Activated CD4-positive, alpha-beta memory T cell treated with anti-CD3 and anti-CD28 coated beads, Interleukin-2, amount 10 ng/mL, durations not matched to agents 7 days and 5 days (primary cell): ENCODE data around the gene SKP1. TPM values are rescaled to one million over a fixed set of nuclear protein-coding genes. Genes with fewer than 3 reads are reported as not detected.
A peak's percentile ranks its signal among the peaks of the same experiment; 100 is the strongest.

Experiments
- CTCF ChIA-PET: fragments of 350-600 bp; sonication (Branson Sonifier 250); formaldehyde crosslinking; loops from one replicate; lab custom pipeline; 2021; ENCODE audit warnings: antibody characterized with exemption, inconsistent platforms; lab: Charles Lee
- POLR2A ChIA-PET: fragments of 350-600 bp; sonication (Branson Sonifier 250); formaldehyde crosslinking; loops from one replicate; lab custom pipeline; 2021; ENCODE audit warnings: antibody characterized with exemption; lab: Charles Lee
- DNase-seq: peaks from one replicate; pipeline ENCODE4 v3.0.0-alpha.2; 2020
- H3K27ac Mint-ChIP-seq: one replicate; pipeline ENCODE4 v1.8.0; 2021; ENCODE audit warnings: mild to moderate bottlenecking, mixed read lengths
- H3K27me3 Mint-ChIP-seq: one replicate; pipeline ENCODE4 v1.8.0; 2021; ENCODE audit warnings: mixed read lengths
- H3K36me3 Mint-ChIP-seq: one replicate; pipeline ENCODE4 v1.8.0; 2021; ENCODE audit warnings: low read depth, mixed read lengths
- H3K4me1 Mint-ChIP-seq: one replicate; pipeline ENCODE4 v1.8.0; 2021; ENCODE audit warnings: mixed read lengths
- H3K4me3 Mint-ChIP-seq: one replicate; pipeline ENCODE4 v1.8.0; 2021; ENCODE audit warnings: mild to moderate bottlenecking, mixed read lengths
- H3K9me3 Mint-ChIP-seq: one replicate; pipeline ENCODE4 v1.8.0; 2021; ENCODE audit warnings: mixed read lengths
- total RNA-seq, 2 experiments: library from RNA; stranded (reverse); gene quantifications; one replicate each; pipeline ENCODE4 v1.2.3, GENCODE V29; 2021

Gene SKP1
- total RNA-seq, 2 experiments from 2014 or later = 197 to 205 TPM

DNA sequence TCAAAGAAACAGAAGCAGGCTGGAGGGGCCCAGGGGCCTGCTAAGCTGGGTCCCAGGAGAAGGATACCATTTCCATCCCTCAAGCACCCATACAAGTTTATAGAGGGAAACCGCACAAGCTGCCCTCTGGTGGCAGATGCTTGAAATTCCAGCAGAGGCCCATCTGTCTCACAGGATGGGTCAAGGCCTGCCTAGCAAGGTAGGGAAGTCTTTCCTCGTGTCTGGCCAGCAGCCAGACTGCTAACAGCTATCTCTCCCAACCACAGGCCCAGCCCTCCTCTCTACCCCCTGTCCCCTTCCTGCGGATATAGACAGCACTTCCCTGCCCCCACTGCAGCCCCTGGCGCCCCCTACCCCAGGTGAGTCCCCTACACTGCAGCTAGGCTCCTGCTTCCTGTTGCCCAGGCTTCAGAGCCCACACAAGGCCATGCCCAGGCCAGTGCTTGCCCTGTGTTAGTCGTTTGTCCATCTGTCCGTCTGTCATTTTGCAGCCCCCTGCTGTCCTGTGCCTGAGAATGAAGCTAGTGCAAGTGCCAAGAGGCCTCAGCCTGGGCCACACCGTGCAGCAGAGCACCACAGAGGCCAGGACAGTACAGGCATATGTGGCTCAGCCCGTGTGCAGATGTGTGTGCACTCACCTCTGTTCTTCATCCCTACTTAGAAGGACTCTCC lies 36.1 kb downstream of the SKP1 start:
- Mint-ChIP-seq H3K4me3 (no peak overlapping the region), H3K9me3 (no peaks in the 10 kb centered on the region), H3K27ac (no peak overlapping the region), H3K27me3 (peaks cover 7% of the 10 kb centered on the region), H3K4me1 (peaks cover 34% of the 10 kb centered on the region), H3K36me3 (peaks cover 36% of the 10 kb centered on the region)
- ChIA-PET CTCF (interaction anchor here (0.6 to 19.9 kb wide), 31 partner anchors 9 to 764 kb away, joined by 3 to 348 read pairs (median 4); partner anchors contain the start of gene PPP2CA), POLR2A (interaction anchor here (0.7 to 4.0 kb wide), 6 partner anchors 8 to 85 kb away, joined by 3 to 23 read pairs (median 6); partner anchors contain the start of gene PPP2CA)
- DNase-seq = peak; percentile 71

DNA sequence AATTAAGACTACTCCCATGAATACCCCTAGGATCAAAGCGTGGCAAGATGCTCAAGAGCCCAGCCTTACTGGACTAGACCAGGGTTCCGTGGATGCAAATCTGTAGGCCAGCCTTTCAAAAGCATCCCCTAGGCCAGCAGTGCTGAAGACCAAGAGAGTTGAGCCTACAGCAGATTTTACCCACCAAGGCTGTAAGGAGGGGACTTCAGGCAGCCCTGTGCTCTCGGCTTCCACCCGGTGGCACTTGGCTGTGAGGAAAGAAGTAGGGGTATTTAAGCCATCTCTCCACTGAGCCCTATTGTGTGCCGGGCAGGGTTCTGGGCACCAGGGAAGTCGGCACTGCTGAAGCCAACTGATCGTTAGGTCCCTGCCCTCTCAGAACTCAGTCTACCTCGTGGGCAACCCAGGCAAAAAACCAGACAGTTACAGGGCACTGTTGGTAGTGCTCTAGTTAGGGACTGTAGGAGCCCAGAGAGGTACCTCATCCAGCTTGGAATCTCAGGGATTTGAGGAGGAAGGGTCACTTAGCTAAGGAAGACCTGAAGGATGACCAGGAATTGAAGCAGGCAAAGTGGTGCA lies 36.8 kb downstream of the SKP1 start:
- Mint-ChIP-seq H3K9me3 (no peaks in the 10 kb centered on the region), H3K36me3 (peaks cover 43% of the 10 kb centered on the region), H3K4me3 (no peak overlapping the region), H3K27me3 (peaks cover 13% of the 10 kb centered on the region), H3K27ac (no peak overlapping the region), H3K4me1 (peaks cover 40% of the 10 kb centered on the region)
- DNase-seq = peak; percentile 14
- CTCF ChIA-PET = interaction anchor here (0.6 to 19.9 kb wide), 26 partner anchors 9 to 528 kb away, joined by 3 to 348 read pairs (median 4); partner anchors contain the start of gene PPP2CA
- POLR2A ChIA-PET = interaction anchor here (0.7 to 4.0 kb wide), 9 partner anchors 8 to 100 kb away, joined by 3 to 23 read pairs (median 6); partner anchors contain the start of gene PPP2CA

DNA sequence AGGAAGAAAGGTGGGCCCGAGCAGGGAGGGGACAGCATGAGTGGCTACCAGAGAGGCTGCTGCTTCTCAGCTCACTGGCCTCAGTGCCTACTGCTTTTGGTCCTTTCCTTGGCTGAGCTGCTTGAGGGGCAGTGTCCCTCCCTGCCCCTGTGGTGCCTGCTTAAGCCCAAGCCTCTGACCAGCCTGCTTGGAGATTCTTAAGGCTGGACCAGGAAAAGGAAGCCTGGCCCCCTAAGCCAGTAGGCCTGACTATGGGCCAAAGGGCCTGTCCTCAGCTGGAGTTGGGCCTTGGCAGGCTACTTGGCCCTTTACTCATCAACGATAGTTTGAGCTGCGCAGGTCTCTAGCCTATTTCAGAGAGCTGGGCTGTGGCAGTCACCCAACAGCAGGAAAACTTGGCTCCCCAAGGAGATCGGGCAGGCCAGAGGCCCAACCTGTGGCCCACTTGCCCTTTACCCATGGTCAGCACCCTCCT lies 37.3 kb downstream of the SKP1 start:
- Mint-ChIP-seq H3K4me3 (no peak overlapping the region), H3K27me3 (peaks cover 13% of the 10 kb centered on the region), H3K4me1 (peaks cover 40% of the 10 kb centered on the region), H3K36me3 (peaks cover 41% of the 10 kb centered on the region), H3K9me3 (no peaks in the 10 kb centered on the region), H3K27ac (no peak overlapping the region)
- ChIA-PET CTCF (interaction anchor here (1.1 to 19.9 kb wide), 12 partner anchors 10 to 122 kb away, joined by 3 to 348 read pairs (median 4); no protein-coding TSS in a partner anchor), POLR2A (interaction anchor here (0.6 to 4.0 kb wide), 9 partner anchors 10 to 1782 kb away, joined by 3 to 23 read pairs (median 6); partner anchors contain the start of gene VDAC1)
- no peak for DNase-seq

DNA sequence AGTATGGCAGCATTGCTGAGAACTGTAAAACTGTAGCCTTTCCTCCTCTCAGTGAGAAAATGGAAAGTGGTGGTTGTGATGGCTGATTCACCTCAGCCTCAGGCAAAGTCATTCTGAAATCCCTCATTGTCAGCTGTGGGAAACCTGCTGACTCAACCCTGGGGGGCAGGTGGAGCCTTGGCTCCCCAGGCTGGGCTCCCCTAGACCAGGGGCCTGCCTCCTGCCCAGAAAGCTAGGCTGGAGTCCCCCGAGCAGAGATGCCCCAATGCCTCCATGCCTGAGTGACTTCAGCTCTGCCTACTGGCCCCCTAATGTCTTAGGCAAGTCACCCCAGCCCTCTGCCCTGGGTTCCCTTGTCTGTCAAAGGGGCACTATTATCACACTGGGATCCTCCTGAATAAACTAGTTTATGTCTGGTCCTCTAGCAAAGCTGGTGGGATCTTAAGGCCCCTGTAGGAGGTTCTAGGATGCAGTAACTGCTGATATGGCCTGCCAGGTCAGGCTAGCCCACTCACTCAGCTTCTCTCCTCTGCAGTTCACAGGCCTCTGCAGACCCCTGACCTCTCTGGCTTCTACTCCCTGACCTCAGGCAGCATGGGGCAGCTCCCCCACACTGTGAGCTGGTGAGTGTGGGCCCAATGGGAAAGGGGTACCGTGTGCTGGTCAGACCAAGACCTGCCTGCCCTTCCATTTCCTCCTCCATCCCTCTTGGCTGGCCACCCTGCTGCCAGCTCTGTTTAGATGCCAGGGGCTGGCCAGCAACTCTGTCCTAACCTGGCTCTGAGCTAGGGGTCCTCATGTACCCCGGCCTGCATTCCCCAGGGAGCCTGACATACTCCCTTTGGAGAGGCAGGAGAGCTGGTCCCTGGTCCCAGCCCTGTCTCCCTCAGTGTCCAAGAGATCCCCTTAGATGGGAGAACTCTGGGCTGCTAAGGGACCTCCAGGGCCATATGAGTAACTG lies 38.1 kb downstream of the SKP1 start:
- Mint-ChIP-seq H3K27me3 (peaks cover 13% of the 10 kb centered on the region), H3K36me3 (peaks cover 42% of the 10 kb centered on the region), H3K4me1 (peaks cover 40% of the 10 kb centered on the region), H3K9me3 (no peaks in the 10 kb centered on the region), H3K4me3 (no peak overlapping the region), H3K27ac (no peak overlapping the region)
- CTCF ChIA-PET = interaction anchor here (0.9 to 19.9 kb wide), 11 partner anchors 8 to 112 kb away, joined by 3 to 348 read pairs (median 4); no protein-coding TSS in a partner anchor
- DNase-seq = peak; percentile 66
- POLR2A ChIA-PET = interaction anchor here (0.6 to 4.0 kb wide), 12 partner anchors 9 to 1782 kb away, joined by 3 to 23 read pairs (median 6); partner anchors contain the start of genes TCF7 and VDAC1

DNA sequence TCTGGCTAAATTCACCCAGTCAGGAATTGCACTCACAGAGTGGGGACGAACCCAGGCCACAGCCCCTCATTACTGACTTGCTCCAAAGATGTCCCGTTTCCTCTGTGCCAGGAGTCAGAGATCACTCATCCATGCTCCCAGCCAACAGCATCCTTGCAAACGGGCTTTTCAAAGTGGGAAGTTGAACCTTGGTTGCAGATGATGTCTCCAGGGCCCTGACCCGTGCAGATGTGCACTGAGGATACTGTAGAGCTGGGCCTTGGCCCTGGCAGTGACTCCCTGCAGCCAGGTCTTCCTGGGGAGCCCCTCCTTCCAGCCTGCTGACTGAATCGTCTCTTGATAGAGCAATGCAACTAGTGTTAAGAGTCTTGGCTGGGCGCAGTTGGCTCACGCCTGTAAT lies 40.0 kb downstream of the SKP1 start:
- Mint-ChIP-seq H3K4me1 (peaks cover 58% of the 10 kb centered on the region), H3K9me3 (no peaks in the 10 kb centered on the region), H3K27ac (no peak overlapping the region), H3K27me3 (peaks cover 19% of the 10 kb centered on the region), H3K36me3 (peaks cover 31% of the 10 kb centered on the region), H3K4me3 (no peak overlapping the region)
- ChIA-PET CTCF (interaction anchor here (0.6 to 2.2 kb wide), 2 partner anchors 97 to 818 kb away, joined by 3 to 8 read pairs; no protein-coding TSS in a partner anchor), POLR2A (interaction anchor here (1.3 to 2.5 kb wide), 3 partner anchors 10 to 26 kb away, joined by 3 to 8 read pairs (median 6); partner anchors contain the start of gene TCF7)
- DNase-seq = peak; percentile 15

DNA sequence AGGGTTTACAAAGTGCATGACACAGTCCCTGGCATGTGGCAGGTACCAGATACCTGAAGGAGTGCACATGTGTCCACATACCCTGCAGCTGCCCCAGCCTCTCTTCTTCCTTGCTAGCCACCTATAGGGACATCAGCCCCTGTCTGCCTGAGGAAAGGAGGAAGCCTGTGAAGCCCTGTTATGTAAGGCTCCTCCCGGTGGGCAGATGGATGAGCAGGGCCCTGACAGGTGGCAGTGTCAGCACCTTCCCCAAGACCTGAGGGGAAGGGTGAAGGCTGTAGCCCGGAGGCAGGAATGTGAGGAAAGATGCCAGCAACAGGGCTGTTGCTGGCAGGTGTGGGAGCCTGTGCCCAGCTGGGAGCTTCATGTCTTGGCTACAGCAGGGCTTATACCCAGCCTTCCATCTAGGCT lies 40.5 kb downstream of the SKP1 start:
- H3K4me3 Mint-ChIP-seq = no peak overlapping the region
- H3K36me3 Mint-ChIP-seq = peaks cover 29% of the 10 kb centered on the region
- POLR2A ChIA-PET = interaction anchor here (1.5 to 2.0 kb wide), 2 partner anchors 25 to 41 kb away, joined by 4 to 6 read pairs; partner anchors contain the start of gene SKP1
- CTCF ChIA-PET = interaction anchor here (2.2 kb wide), 1 partner anchor 97 kb away, joined by 8 read pairs; no protein-coding TSS in a partner anchor
- H3K4me1 Mint-ChIP-seq = peaks cover 63% of the 10 kb centered on the region
- H3K9me3 Mint-ChIP-seq = no peaks in the 10 kb centered on the region
- no peak overlapping the region for H3K27ac Mint-ChIP-seq
- peak; percentile 14 for DNase-seq
- H3K27me3 Mint-ChIP-seq = peaks cover 22% of the 10 kb centered on the region

DNA sequence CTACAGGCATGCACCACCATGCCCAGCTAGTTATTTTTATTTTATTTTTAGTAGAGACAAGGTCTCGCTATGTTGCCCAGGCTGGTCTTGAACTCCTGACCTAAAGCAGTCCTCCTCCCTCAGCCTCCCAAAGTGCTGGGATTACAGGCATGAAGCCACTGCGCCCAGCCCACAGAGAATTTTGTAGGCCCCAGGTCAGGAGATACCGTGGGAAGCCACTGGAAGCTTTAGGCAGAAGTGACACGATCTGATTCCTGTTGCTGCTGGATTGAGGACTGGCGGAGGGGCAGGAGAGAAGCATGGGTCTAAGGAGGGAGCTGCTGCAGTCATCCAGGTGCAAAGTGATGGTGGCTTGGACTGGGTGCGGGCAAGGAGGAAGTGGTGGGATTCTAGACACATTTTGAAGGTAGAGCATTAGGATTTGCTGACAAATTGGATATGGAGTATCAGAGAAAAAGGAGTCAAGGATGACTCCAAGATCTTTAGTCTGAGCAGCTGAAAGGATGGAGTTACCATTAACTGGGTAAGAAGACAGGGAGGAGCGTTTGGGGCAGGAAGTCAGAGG lies 41.6 kb downstream of the SKP1 start:
- ChIA-PET POLR2A (interaction anchor here (1.5 to 2.8 kb wide), 2 partner anchors 10 to 42 kb away, joined by 4 to 10 read pairs; partner anchors contain the start of gene SKP1), CTCF (interaction anchor here (1.0 to 2.2 kb wide), 3 partner anchors 12 to 96 kb away, joined by 3 to 8 read pairs (median 3); no protein-coding TSS in a partner anchor)
- H3K36me3 Mint-ChIP-seq = peaks cover 31% of the 10 kb centered on the region
- no peak for DNase-seq
- H3K27ac Mint-ChIP-seq = no peak overlapping the region
- H3K4me3 Mint-ChIP-seq = no peak overlapping the region
- H3K9me3 Mint-ChIP-seq = no peaks in the 10 kb centered on the region
- H3K4me1 Mint-ChIP-seq = peaks cover 69% of the 10 kb centered on the region
- peaks cover 31% of the 10 kb centered on the region for H3K27me3 Mint-ChIP-seq

DNA sequence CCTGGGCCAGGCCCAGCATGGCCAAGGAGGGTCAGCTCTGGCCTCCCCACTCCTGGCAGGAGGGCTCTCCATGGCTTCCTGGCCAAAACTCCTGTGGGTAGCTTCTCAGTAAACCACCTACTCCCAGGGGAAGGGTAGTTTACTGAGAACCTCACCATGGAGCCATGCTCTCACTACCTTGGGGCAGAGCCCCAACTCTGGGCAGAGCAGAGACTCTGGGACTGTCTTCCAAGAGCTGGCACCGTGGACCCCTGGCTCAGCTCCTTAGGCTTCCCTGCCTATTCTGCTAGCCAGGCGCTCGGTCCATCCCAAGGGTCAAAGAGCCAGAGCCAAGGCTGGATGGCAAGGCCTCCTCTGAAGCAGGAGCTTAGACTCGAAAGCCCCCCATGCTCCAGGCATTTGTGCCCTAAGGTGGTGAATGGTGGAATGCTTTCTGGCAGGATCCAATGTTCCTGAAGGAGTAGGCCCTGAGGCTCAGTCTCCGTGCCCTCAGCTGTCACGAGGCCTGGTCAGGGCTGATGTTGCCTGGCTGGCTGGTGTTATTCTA lies 42.7 kb downstream of the SKP1 start:
- peaks cover 31% of the 10 kb centered on the region for H3K36me3 Mint-ChIP-seq
- CTCF ChIA-PET = interaction anchor here (1.3 to 3.2 kb wide), 2 partner anchors 93 to 94 kb away, joined by 3 to 20 read pairs; no protein-coding TSS in a partner anchor

DNA sequence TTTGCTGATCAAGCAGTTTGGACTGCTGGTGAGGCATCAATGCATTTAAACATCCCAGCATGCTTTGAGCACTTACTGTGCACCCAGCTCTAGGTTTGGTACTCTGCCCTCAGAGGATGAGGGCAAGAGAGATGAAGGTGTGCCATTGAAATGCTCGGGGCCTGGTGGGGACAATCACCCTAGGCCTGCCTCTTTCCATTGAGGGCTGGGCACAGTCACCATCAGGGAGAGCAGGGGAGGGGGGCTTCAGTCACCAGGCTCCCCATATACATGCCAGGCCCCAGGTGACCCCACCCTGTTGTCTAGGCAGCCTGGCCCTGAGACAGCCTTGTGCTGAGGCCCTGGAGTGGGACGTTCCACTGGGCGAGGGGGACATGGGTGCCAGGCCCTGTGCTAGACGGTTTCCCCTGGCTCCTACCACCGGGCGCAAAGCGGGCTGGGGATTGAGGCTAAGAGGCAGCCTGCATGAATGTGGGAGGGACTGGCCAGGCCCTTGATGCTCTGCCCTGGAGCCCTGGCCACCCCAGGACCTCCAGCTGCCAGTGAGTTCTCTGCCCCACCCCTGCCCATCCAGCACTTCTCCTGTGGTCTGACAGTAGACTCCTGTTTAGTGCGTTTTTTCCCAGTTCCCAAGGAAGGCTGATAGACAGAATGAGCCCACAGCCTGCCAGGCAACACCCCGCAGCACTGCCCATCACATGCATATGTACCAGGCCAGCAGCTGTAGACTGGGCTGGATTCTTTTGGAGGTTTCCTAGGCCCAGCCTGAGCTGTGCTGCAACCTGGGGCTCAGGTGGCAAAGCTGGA lies 43.4 kb downstream of the SKP1 start:
- Mint-ChIP-seq H3K9me3 (no peaks in the 10 kb centered on the region), H3K4me3 (no peak overlapping the region), H3K27me3 (peaks cover 35% of the 10 kb centered on the region), H3K4me1 (peaks cover 77% of the 10 kb centered on the region), H3K27ac (peak overlapping the region; percentile 78), H3K36me3 (peaks cover 34% of the 10 kb centered on the region)
- CTCF ChIA-PET = interaction anchor here (1.3 to 3.2 kb wide), 2 partner anchors 92 to 94 kb away, joined by 3 to 20 read pairs; no protein-coding TSS in a partner anchor
- DNase-seq = no peak
- POLR2A ChIA-PET = interaction anchor here (1.1 to 2.8 kb wide), 6 partner anchors 7 to 92 kb away, joined by 4 to 10 read pairs (median 6); partner anchors contain the start of genes PPP2CA and TCF7

More for the DNA sequence above, 42.7 kb downstream of the SKP1 start:
- H3K4me1 Mint-ChIP-seq = peaks cover 77% of the 10 kb centered on the region
- H3K9me3 Mint-ChIP-seq = no peaks in the 10 kb centered on the region
- POLR2A ChIA-PET = interaction anchor here (2.2 to 2.8 kb wide), 2 partner anchors 9 to 19 kb away, joined by 5 to 10 read pairs; partner anchors contain the start of gene TCF7
- H3K4me3 Mint-ChIP-seq = no peak overlapping the region
- DNase-seq = no peak
- peaks cover 31% of the 10 kb centered on the region for H3K27me3 Mint-ChIP-seq
- no peak overlapping the region for H3K27ac Mint-ChIP-seq
